H1 (cell line): ENCODE measurements around the gene DUSP9.
A peak's percentile ranks its signal among the peaks of the same experiment; 100 is the strongest.

Source experiments
- HDAC2 ChIP-seq, 2 experiments: fragments of 300-600 bp in 1 of 2; sonication (generic) in 1 of 2; IDR thresholded peaks; 2 replicates each; pipeline ENCODE4 v1.6.1; 2011 to 2012; ENCODE audit warnings: low read depth in 2 of 2, low read length in 2 of 2, mild to moderate bottlenecking in 2 of 2, moderate library complexity in 2 of 2, borderline replicate concordance in 1 of 2, inconsistent platforms in 1 of 2
- POLR2AphosphoS5 ChIP-seq: IDR thresholded peaks from 2 replicates; pipeline ENCODE4 v1.6.1; 2011; ENCODE audit warnings: low read depth, low read length
- SIRT6 ChIP-seq: IDR thresholded peaks from one replicate; pipeline ENCODE4 v1.7.1; 2012; ENCODE audit warnings: low read length, inconsistent platforms
- TF ChIP-seq, protein P1 (sequence below), 3 experiments: IDR thresholded peaks; 1 replicate in 2 of 3; 2 replicates in 1 of 3; pipeline versions ENCODE4 v1.5.1 to v1.6.1; 2011; ENCODE audit warnings: low read length in 3 of 3, mild to moderate bottlenecking in 3 of 3, inconsistent platforms in 2 of 3, low read depth in 1 of 3, moderate library complexity in 1 of 3; ENCODE audit not compliant: insufficient read depth in 1 of 3; ENCODE audit errors: control extremely low read depth in 1 of 3

DNA sequence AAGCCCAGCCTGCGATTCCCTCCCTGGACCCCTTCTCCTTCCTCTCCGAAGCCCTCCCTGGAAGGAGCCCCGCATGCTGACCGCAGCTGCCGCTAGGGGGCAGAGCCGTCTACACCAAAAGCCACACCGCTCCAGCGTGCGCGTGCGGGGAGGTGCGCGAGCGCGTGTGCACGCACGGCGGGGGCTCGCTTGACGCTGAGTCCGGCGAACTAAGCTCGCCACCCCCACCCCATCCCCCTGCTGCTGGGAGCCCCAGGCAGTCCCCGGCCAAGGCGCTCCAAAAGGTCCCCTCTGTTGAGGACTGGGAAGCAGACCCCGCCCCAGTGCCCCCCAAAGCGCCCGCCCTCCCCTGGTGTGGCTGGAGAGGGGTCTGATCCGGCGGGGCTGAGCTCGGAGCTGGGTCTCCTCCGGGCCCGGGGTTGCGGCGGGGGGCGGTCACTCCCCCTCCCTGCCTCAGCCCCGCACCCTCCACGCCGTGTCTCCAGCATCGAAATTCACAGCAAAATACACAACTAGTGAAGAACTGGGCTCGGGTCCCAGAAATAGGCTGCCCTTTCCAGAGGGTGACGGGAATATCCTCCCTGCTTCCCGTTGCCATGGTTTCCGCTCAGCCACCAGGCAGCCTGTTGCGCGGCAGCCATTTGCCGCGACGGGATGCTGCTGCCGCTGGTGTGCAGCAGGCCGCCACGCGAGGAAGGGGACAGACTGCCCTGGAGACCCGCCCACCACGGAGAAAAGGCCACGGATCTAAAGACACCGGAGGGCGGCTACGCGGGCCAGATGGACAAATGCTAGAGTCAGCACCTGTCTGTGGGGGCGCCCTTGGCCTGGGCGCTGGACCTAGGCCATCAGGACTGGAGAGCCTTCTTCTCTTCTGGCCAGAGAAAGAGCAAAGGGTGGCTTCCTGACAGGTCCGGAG is 36.8 kb upstream of the DUSP9 start:
- TF ChIP-seq POLR2AphosphoS5 (no peak), HDAC2 (IDR thresholded peaks at IDR 0.05; ENCODE audit: borderline replicate concordance in 1 of 2, low read depth in 2 of 2, low read length in 2 of 2) (no peak), SIRT6 (no peak)
- TF ChIP-seq, protein P1, sequence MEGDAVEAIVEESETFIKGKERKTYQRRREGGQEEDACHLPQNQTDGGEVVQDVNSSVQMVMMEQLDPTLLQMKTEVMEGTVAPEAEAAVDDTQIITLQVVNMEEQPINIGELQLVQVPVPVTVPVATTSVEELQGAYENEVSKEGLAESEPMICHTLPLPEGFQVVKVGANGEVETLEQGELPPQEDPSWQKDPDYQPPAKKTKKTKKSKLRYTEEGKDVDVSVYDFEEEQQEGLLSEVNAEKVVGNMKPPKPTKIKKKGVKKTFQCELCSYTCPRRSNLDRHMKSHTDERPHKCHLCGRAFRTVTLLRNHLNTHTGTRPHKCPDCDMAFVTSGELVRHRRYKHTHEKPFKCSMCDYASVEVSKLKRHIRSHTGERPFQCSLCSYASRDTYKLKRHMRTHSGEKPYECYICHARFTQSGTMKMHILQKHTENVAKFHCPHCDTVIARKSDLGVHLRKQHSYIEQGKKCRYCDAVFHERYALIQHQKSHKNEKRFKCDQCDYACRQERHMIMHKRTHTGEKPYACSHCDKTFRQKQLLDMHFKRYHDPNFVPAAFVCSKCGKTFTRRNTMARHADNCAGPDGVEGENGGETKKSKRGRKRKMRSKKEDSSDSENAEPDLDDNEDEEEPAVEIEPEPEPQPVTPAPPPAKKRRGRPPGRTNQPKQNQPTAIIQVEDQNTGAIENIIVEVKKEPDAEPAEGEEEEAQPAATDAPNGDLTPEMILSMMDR (IDR thresholded peaks at IDR 0.05; ENCODE audit: control extremely low read depth in 1 of 3, insufficient read depth in 1 of 3, low read depth in 1 of 3, low read length in 3 of 3): peak in 2 of 3 experiments; percentile 83 to 87; a peak in 3 of 4 replicates
